K562 (cell line): ENCODE measurements around the gene RHEB. TPM values are rescaled to one million over a fixed set of nuclear protein-coding genes. Genes with fewer than 3 reads are reported as not detected.
A peak's percentile ranks its signal among the peaks of the same experiment; 100 is the strongest.

Experiments used
- BRD9 ChIP-seq: fragments of 450-650 bp; IDR thresholded peaks from 2 replicates; pipeline ENCODE4 v1.6.1; 2018; ENCODE audit warnings: low read depth; ENCODE audit not compliant: partially characterized antibody
- CHAMP1 ChIP-seq: fragments of 450-650 bp; IDR thresholded peaks from 2 replicates; pipeline ENCODE4 v1.6.1; 2016; ENCODE audit warnings: mild to moderate bottlenecking
- E2F8 ChIP-seq: fragments of 450-650 bp; IDR thresholded peaks from 2 replicates; pipeline ENCODE4 v1.7.1; 2018; ENCODE audit warnings: mild to moderate bottlenecking, low read depth; ENCODE audit not compliant: partially characterized antibody
- FOXJ2 ChIP-seq: fragments of 200-800 bp; sonication (Bioruptor generic); IDR thresholded peaks from 2 replicates; pipeline ENCODE4 v1.6.1; 2016; ENCODE audit warnings: missing genetic modification characterization, missing compliant biosample characterization
- FOXM1 ChIP-seq, 2 experiments: fragments of 450-650 bp in 1 of 2; sonication (generic) in 1 of 2; formaldehyde crosslinking in 1 of 2; IDR thresholded peaks; 2 replicates each; pipeline versions ENCODE4 v1.6.1 to v1.9.0; 2017 to 2022; ENCODE audit warnings: low read depth in 2 of 2, mild to moderate bottlenecking in 2 of 2, missing genetic modification reagents in 1 of 2, moderate library complexity in 1 of 2
- MAFG ChIP-seq: fragments of 450-650 bp; conservative IDR thresholded peaks from 2 replicates; pipeline ENCODE4 v1.6.1; 2016; ENCODE audit warnings: missing genetic modification characterization, missing compliant biosample characterization
- RAD51 ChIP-seq: fragments of 450-650 bp; IDR thresholded peaks from 2 replicates; pipeline ENCODE4 v1.7.1; 2016; ENCODE audit warnings: low read depth, mild to moderate bottlenecking, borderline replicate concordance
- RBFOX2 ChIP-seq: fragments of 200-400 bp; formaldehyde crosslinking; IDR thresholded peaks from 2 replicates; pipeline ENCODE4 v1.6.1; 2017; ENCODE audit warnings: low read depth, mild to moderate bottlenecking, low read length, moderate library complexity
- RCOR1 ChIP-seq, 2 experiments: IDR thresholded peaks; 2 replicates each; pipeline ENCODE4 v1.6.1; 2012; ENCODE audit warnings: low read depth in 2 of 2, low read length in 2 of 2, borderline replicate concordance in 1 of 2, improper control_type of control experiment in 1 of 2
- SP1 ChIP-seq: sonication (generic); formaldehyde crosslinking; IDR thresholded peaks from 2 replicates; pipeline ENCODE4 v1.8.1; 2022; ENCODE audit warnings: mild to moderate bottlenecking, missing genetic modification reagents
- TFE3 ChIP-seq: fragments of 450-650 bp; formaldehyde crosslinking; IDR thresholded peaks from 2 replicates; pipeline ENCODE4 v1.4.0; 2020; ENCODE audit warnings: mild to moderate bottlenecking, mixed read lengths
- USF2 ChIP-seq: sonication (generic); formaldehyde crosslinking; IDR thresholded peaks from 2 replicates; pipeline ENCODE4 v1.5.0; 2020; ENCODE audit warnings: missing genetic modification reagents
- XRCC5 ChIP-seq: fragments of 200-400 bp; formaldehyde crosslinking; IDR thresholded peaks from 2 replicates; pipeline ENCODE4 v1.6.1; 2017; ENCODE audit warnings: low read depth, mild to moderate bottlenecking, low read length
- YY1 ChIP-seq, 3 experiments: IDR thresholded peaks; 2 replicates each; pipeline ENCODE4 v1.6.1; 2011; ENCODE audit warnings: low read length in 2 of 3, mild to moderate bottlenecking in 2 of 3, moderate library complexity in 2 of 3, borderline replicate concordance in 1 of 3, control low read depth in 1 of 3, low read depth in 1 of 3; ENCODE audit not compliant: insufficient read depth in 3 of 3, insufficient replicate concordance in 2 of 3, control insufficient read depth in 1 of 3, insufficient read length in 1 of 3; ENCODE audit errors: extremely low read depth in 1 of 3
- ZKSCAN1 ChIP-seq: fragments of 150-350 bp; IDR thresholded peaks from 2 replicates; pipeline ENCODE4 v1.6.1; 2016; ENCODE audit warnings: low read depth, low read length
- ZNF655 ChIP-seq: fragments of 250-450 bp; sonication (Bioruptor Pico); IDR thresholded peaks from 2 replicates; pipeline ENCODE4 v1.5.0; 2021
- polyA plus RNA-seq, 8 experiments: library from polyadenylated mRNA; depleted of rRNA in 4 of 8; stranded (reverse) in 5 of 8; unstranded in 3 of 8; fragments of >200 nt; fragmentation: Nextera tagmentation in 2 of 8; fragmentation: Illumina TruSeq in 1 of 8; extraction: Ambion mirVana in 2 of 8; extraction: Trizol in 1 of 8; gene quantifications; 2 replicates each; pipeline versions ENCODE4 v1.2.1 to v1.2.3, GENCODE V29; 2011 to 2014; ENCODE audit warnings: inconsistent platforms in 1 of 8, missing spikeins in 1 of 8
- total RNA-seq, 7 experiments: library from RNA; depleted of rRNA in 6 of 7; stranded (reverse); fragments of >200 nt in 6 of 7; fragmentation: Illumina TruSeq in 2 of 7; extraction: Trizol in 2 of 7; gene quantifications; 2 replicates each; pipeline versions ENCODE4 v1.2.1 to v1.2.3, GENCODE V29; 2011 to 2021; ENCODE audit warnings: low replicate concordance in 1 of 7

RHEB gene
- total and polyA plus RNA-seq, 9 of the 15 experiments (the other 6 are each of a cell fraction or from before 2014, with no cell fraction given): 28.5 to 249 (median 182) TPM

GRCh38 chr7:151519765-151520418, at the start of gene RHEB (continued):
- TF ChIP-seq ZKSCAN1 (peak; percentile 55; the same call in 1 of the 2 replicates), XRCC5 (no peak), BRD9 (peak; percentile 21), YY1 (IDR thresholded peaks at IDR 0.05; ENCODE audit: borderline replicate concordance in 1 of 3, control insufficient read depth in 1 of 3, extremely low read depth in 1 of 3, insufficient read depth in 3 of 3, insufficient read length in 1 of 3, insufficient replicate concordance in 2 of 3, low read depth in 1 of 3, low read length in 2 of 3) (peak in 2 of 3 experiments; percentile 4 to 15), FOXM1 (IDR thresholded peaks at IDR 0.05; ENCODE audit: low read depth) (peak; percentile 98), FOXM1 (CRISPR knock-in tag; IDR thresholded peaks at IDR 0.05; ENCODE audit: low read depth) (no peak), ZNF655 (CRISPR knock-in tag) (no peak), FOXJ2 (tag) (peak; percentile 68; the same call in 1 of the 2 replicates), SP1 (CRISPR knock-in tag) (peak; percentile 93), CHAMP1 (peak; percentile 97), MAFG (tag) (peak; percentile 92), USF2 (CRISPR knock-in tag) (no peak), RCOR1 (IDR thresholded peaks at IDR 0.05; ENCODE audit: borderline replicate concordance in 1 of 2, low read depth in 2 of 2, low read length in 2 of 2) (no peak), RAD51 (peak; percentile 89), TFE3 (CRISPR knock-in tag) (peak; percentile 58; the same call in 1 of the 2 replicates), RBFOX2 (peak; percentile 87), E2F8 (peak; percentile 76)
